Activated B cell treated with CpG ODN at 0.5 μM for 24 hours (primary cell): ENCODE results near the gene ADAM33. TPM values are rescaled to one million over a fixed set of nuclear protein-coding genes. Genes with fewer than 3 reads are reported as not detected.

ENCODE experiments used
- ATAC-seq: fragments of 200-7000 bp; cut with Tn5 transposase; one replicate; pipeline ENCODE4 v1.10.0; 2021; ENCODE audit warnings: low read depth, mild to moderate bottlenecking, moderate library complexity
- CTCF ChIA-PET: fragments of 350-600 bp; sonication (Branson Sonifier 250); formaldehyde crosslinking; loops from one replicate; lab custom pipeline; 2021; ENCODE audit warnings: antibody characterized with exemption; lab: Charles Lee
- POLR2A ChIA-PET: fragments of 350-600 bp; sonication (Branson Sonifier 250); formaldehyde crosslinking; loops from one replicate; lab custom pipeline; 2021; ENCODE audit warnings: antibody characterized with exemption; lab: Charles Lee
- DNase-seq: peaks from one replicate; pipeline ENCODE4 v3.0.0; 2022
- H3K27ac Mint-ChIP-seq: one replicate; pipeline ENCODE4 v1.8.0; 2020; ENCODE audit warnings: mixed read lengths
- H3K27me3 Mint-ChIP-seq: one replicate; pipeline ENCODE4 v1.8.0; 2021; ENCODE audit warnings: mixed read lengths
- H3K36me3 Mint-ChIP-seq: one replicate; pipeline ENCODE4 v1.8.0; 2021; ENCODE audit warnings: low read depth, mixed read lengths
- H3K4me1 Mint-ChIP-seq: one replicate; pipeline ENCODE4 v1.8.0; 2021; ENCODE audit warnings: mixed read lengths
- H3K4me3 Mint-ChIP-seq: one replicate; pipeline ENCODE4 v1.8.0; 2020; ENCODE audit warnings: mild to moderate bottlenecking, mixed read lengths
- H3K9me3 Mint-ChIP-seq: one replicate; pipeline ENCODE4 v1.8.0; 2020; ENCODE audit warnings: mixed read lengths
- intact Hi-C: fragments of 100-400 bp; cut with micrococcal nuclease; formaldehyde crosslinking; loops from one replicate; pipeline ENCODE4 v1.15.1; 2024
- total RNA-seq: library from RNA; stranded (reverse); gene quantifications from 2 replicates; pipeline ENCODE4 v1.2.3, GENCODE V29; 2022
- TF ChIP-seq, protein P1 (sequence below): fragments of 200-600 bp; IDR thresholded peaks from one replicate; pipeline ENCODE4 v1.8.0; 2022; ENCODE audit warnings: antibody characterized with exemption, mild to moderate bottlenecking

ADAM33 gene
- total RNA-seq, 1 donor from 2014 or later: not detected

DNA sequence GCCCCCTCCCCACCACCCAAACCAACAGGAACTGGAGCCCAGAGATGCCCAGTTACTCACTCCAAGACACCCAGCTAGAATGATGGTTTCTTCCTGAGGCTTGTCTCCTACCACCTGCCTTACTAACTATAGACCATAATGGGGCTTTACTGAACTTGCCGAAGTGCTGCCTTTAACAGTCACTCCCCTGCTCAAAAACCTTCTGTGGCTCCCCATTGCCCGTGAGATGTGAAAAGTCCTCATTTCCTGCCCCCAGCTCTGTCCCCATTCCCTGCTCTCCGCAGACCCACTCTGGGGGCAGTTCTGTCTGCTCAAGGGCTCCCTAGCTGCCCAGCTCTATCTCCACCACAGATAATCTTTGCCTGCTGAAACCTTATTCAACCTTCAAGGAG, 25.7 kb upstream of the ADAM33 start:
- intact Hi-C loops: no loop called here
- Mint-ChIP-seq H3K4me1 (no peaks in the 10 kb centered on the region), H3K9me3 (no peaks in the 10 kb centered on the region), H3K27ac (no peak overlapping the region), H3K27me3 (peaks cover 9% of the 10 kb centered on the region), H3K4me3 (no peak overlapping the region), H3K36me3 (no peaks in the 10 kb centered on the region)
- ChIA-PET POLR2A (no interaction called here), CTCF (interaction anchor here (0.8 kb wide), 1 partner anchor 9 kb away, joined by 3 read pairs; no protein-coding TSS in a partner anchor)
- ATAC-seq: no peak
- DNase-seq: no peak
- TF ChIP-seq, protein P1, sequence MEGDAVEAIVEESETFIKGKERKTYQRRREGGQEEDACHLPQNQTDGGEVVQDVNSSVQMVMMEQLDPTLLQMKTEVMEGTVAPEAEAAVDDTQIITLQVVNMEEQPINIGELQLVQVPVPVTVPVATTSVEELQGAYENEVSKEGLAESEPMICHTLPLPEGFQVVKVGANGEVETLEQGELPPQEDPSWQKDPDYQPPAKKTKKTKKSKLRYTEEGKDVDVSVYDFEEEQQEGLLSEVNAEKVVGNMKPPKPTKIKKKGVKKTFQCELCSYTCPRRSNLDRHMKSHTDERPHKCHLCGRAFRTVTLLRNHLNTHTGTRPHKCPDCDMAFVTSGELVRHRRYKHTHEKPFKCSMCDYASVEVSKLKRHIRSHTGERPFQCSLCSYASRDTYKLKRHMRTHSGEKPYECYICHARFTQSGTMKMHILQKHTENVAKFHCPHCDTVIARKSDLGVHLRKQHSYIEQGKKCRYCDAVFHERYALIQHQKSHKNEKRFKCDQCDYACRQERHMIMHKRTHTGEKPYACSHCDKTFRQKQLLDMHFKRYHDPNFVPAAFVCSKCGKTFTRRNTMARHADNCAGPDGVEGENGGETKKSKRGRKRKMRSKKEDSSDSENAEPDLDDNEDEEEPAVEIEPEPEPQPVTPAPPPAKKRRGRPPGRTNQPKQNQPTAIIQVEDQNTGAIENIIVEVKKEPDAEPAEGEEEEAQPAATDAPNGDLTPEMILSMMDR: no peak

DNA sequence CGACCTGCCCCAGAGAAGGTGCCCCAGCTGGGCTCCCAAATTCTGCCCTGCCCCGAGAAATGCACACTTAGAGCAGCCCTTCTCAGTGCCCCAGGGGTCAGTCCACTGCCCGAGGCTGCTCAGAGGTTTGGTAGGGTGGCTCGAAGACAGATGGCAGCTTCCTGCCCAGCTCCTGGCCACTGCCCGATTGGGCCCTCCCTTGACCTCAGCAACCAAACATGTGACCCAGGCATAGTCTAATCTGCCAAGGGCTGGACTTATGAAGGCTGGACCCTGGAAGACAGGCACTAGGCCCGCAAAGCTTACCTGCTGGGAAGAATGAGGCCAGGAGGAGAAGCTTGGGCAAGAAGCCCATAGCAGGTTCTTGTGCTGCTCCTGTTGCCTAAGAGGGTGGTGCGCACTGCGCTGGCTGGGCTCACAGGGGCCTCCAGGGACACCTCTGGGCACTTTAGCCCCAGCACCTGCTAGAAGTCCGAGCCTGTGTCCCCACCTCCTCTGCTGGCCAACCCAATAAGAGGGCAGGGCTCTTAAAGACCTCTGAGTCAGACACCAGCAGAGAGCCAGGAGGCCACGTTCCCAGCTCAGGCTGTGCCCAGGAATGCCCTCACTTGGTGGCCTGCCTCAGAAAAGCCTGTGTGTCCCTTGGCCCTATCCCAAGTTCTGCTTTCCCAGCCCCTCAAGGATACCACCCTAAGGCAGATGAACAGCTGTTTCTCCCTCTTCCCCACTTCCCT, 25.1 kb upstream of the ADAM33 start:
- ChIA-PET POLR2A (no interaction called here), CTCF (interaction anchor here (0.8 kb wide), 1 partner anchor 9 kb away, joined by 3 read pairs; no protein-coding TSS in a partner anchor)
- no peaks in the 10 kb centered on the region for H3K9me3 Mint-ChIP-seq
- no peak overlapping the region for H3K4me3 Mint-ChIP-seq
- no peak for ATAC-seq
- intact Hi-C loops: no loop called here
- no peak for DNase-seq
- TF ChIP-seq, protein P1: no peak
- H3K27me3 Mint-ChIP-seq: peaks cover 9% of the 10 kb centered on the region
- H3K4me1 Mint-ChIP-seq: no peaks in the 10 kb centered on the region
- no peak overlapping the region for H3K27ac Mint-ChIP-seq
- H3K36me3 Mint-ChIP-seq: no peaks in the 10 kb centered on the region

DNA sequence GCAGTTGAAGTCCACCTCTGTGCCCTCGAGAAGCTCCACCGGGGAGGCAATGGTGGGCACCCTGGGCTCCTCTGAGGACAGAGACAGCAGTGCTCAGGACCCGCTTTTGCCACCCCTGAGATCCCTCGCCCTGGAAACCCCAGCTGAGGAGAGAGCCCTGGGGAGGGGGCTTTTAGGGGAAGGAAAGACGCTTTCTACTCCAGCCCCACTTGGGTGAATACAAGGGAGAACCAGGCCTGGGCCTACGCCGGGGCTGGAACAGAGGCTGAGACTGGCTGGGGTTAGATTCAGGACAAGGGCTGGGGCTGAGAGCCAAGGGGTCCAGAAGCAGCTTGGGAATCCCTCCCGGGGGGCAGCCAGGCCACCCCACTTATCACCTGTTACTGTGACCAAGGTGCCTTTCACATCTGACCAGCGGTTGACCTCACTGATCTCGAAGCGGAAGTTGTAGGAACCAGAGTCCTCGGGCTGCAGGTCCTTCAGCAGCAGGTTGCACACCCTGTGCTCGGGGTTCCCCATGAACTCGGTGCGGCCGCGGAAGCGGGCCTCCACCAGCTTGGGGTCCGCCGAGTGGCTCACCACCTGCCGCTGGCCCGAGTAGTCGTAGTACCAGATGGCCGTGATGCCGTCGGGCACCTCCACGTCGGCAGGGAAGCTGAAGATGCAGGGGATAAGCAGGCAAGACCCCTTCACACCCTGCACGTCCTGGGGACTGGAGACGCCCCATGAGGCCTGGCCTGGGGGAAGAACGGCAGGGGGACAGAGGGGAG, 24.3 kb upstream of the ADAM33 start:
- Mint-ChIP-seq H3K36me3 (no peaks in the 10 kb centered on the region), H3K9me3 (no peaks in the 10 kb centered on the region), H3K27me3 (peaks cover 7% of the 10 kb centered on the region), H3K4me1 (no peaks in the 10 kb centered on the region), H3K27ac (no peak overlapping the region), H3K4me3 (no peak overlapping the region)
- intact Hi-C loops: no loop called here
- POLR2A ChIA-PET: no interaction called here
- TF ChIP-seq, protein P1: no peak
- ATAC-seq: no peak
- CTCF ChIA-PET: no interaction called here
- no peak for DNase-seq

DNA sequence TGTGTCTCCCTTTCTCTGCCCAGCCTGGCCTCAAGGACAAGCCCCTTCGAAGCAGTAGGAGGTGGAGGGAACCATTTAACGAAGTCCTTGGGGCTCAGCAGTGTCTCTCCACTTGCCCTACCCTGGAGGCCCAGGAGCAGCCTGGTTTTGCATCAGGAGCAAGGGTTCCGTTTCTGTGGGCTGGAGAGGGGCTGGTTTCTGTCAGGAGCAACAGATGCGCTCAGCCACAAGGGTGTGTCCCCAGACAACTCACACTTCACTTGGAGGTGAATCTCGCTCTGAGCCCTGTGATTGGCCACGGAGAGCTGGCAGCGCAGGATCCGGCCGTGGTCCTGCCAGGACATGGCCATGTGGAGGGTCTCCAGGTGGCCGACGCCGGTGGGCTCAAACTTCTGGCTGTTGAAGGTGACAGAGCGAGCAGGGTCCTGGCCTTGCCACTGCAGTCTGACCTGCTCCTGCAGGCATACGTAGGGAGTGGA, 23.7 kb upstream of the ADAM33 start:
- TF ChIP-seq, protein P1: no peak
- ChIA-PET POLR2A (no interaction called here), CTCF (no interaction called here)
- Mint-ChIP-seq H3K27me3 (peaks cover 7% of the 10 kb centered on the region), H3K36me3 (no peaks in the 10 kb centered on the region), H3K27ac (no peak overlapping the region), H3K4me3 (no peak overlapping the region), H3K9me3 (no peaks in the 10 kb centered on the region), H3K4me1 (no peaks in the 10 kb centered on the region)
- no peak for ATAC-seq
- no peak for DNase-seq
- intact Hi-C loops: no loop called here

DNA sequence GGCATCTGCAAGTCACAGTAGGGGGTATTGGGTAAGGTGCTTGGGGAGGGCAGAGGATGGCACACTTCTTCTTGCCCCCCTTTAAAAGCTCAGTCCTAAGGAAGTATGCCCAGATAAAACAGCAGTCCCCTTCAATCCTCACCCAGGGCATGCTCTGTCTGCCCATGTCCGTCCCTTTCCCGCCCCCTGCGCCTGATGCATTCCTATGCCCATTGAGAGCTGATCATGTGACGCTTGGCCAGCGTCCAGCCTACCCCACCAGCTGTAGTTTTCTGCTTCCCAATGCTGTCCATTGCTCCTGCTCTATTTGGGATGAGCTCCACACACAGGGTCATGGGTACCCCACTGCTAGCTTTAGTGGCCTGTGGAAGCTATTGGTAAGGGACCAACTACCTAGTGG, 22.3 kb upstream of the ADAM33 start:
- Mint-ChIP-seq H3K27ac (no peak overlapping the region), H3K9me3 (no peaks in the 10 kb centered on the region), H3K27me3 (peaks cover 5% of the 10 kb centered on the region), H3K4me1 (no peaks in the 10 kb centered on the region), H3K4me3 (no peak overlapping the region), H3K36me3 (no peaks in the 10 kb centered on the region)
- intact Hi-C loops: no loop called here
- ChIA-PET POLR2A (interaction anchor here (0.6 kb wide), 1 partner anchor 51 kb away, joined by 7 read pairs; no protein-coding TSS in a partner anchor), CTCF (interaction anchor here (1.1 kb wide), 1 partner anchor 151 kb away, joined by 3 read pairs; no protein-coding TSS in a partner anchor)
- ATAC-seq (no peak), DNase-seq (no peak)
- TF ChIP-seq, protein P1: no peak
